Neuron (in vitro differentiated cells): ENCODE measurements around the gene GLIS1.

Source experiments
- H2AFZ ChIP-seq: one replicate; pipeline ENCODE4 v1.6.1; 2013; ENCODE audit warnings: low read depth, mild to moderate bottlenecking, inconsistent platforms, low read length, moderate library complexity
- H3K27me3 ChIP-seq: one replicate; pipeline ENCODE4 v1.6.1; 2013; ENCODE audit warnings: low read length; ENCODE audit not compliant: insufficient read depth
- H3K36me3 ChIP-seq: one replicate; pipeline ENCODE4 v1.6.1; 2013; ENCODE audit warnings: low read length; ENCODE audit not compliant: insufficient read depth
- H3K4me1 ChIP-seq: one replicate; pipeline ENCODE4 v1.6.1; 2013; ENCODE audit warnings: low read length; ENCODE audit not compliant: insufficient read depth
- H3K4me3 ChIP-seq: 2 replicates; pipeline ENCODE4 v1.5.1; 2013; ENCODE audit warnings: mild to moderate bottlenecking, low read length, moderate library complexity
- H3K9me3 ChIP-seq: one replicate; pipeline ENCODE4 v1.6.1; 2013; ENCODE audit warnings: low read length

The GLIS1 gene

DNA sequence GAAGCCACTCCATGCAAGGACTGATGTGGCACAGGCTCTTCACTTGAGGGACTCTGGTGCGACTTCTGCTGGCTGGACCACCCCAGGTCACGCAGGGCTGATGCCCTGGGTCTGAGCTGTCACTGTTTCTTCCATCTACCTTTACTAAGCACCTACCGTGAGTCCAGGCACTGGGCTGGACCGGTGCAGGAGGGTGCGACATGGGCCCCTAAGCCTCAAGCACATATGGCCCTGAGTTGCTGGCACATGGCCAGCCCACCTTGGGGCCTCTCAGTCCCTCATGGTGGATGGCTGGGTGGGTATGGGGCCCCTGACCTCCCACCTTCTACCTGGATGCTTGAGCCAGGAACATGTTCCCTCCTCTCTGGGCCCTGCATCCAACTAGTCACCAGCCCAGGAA is 203.7 kb downstream of the GLIS1 start:
- Histone ChIP-seq H3K36me3 (no peaks in the 10 kb centered on the region), H3K9me3 (no peaks in the 10 kb centered on the region), H3K4me1 (no peaks in the 10 kb centered on the region), H3K27me3 (peaks cover 32% of the 10 kb centered on the region), H2AFZ (no peak overlapping the region), H3K4me3 (no peak overlapping the region)

DNA sequence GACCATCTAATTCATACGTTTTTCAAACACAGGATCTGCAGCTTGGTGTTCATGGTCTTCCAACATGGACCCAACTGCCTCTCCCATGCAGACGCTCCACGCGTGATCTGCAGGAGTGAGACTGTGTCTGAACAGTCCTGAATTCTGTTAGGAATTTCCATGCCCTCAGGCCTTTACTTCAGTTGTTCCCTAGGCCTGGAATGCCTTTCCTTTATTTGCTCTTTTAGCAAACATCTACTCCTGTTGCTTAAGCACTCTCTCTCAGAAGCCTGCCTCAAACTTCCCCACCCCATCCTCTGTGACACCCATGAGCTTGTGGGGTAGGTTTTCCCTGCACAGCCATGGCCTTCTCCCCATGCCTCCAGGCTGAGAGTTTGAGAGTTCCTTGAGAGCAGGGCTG is 206.1 kb downstream of the GLIS1 start:
- Histone ChIP-seq H3K4me1 (no peaks in the 10 kb centered on the region), H3K27me3 (peaks cover 34% of the 10 kb centered on the region), H2AFZ (no peak overlapping the region), H3K9me3 (no peaks in the 10 kb centered on the region), H3K36me3 (no peaks in the 10 kb centered on the region), H3K4me3 (no peak overlapping the region)

DNA sequence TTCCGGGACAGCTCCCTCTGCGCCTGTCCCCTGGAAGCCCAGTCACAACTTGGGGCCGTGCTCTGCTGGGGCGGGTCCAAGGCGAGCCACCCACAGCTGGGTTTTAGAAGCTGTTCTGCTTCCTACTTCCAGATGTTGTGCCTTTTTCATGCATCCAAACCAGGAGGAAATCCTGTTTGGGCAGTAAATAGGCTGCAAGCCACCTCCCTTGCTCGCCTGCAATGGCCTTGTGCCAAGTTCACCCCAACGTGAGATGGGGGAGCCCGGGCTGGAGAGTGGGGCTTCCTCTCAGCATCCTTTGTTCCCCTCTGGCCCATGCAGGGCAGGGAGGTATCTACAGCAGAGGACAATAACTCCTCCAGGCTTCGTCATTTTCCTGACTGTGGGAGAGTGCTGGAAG is 206.6 kb downstream of the GLIS1 start:
- H3K27me3 ChIP-seq = peaks cover 31% of the 10 kb centered on the region
- no peak overlapping the region for H3K4me3 ChIP-seq
- no peaks in the 10 kb centered on the region for H3K9me3 ChIP-seq
- no peaks in the 10 kb centered on the region for H3K4me1 ChIP-seq
- H2AFZ ChIP-seq = no peak overlapping the region
- H3K36me3 ChIP-seq = no peaks in the 10 kb centered on the region

DNA sequence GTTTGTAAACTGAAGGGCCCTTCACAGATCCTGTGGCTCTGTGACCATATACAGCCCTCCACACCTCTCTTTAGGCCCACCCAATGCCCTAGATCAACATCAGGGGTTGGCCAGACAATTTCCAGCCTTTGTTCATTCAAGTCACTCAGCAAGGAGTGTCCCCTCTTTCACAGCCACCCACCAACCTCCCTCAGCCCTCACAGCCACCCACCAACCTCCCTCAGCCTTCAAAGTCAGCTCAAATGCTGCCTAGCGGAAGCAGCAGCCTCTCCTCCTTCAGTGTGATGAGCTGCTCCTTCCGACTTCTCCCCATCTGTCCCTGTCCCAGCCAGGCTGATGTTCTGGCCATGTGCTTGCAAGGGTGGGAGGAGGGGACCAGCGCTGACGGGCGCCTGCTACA is 208.4 kb downstream of the GLIS1 start:
- no peaks in the 10 kb centered on the region for H3K36me3 ChIP-seq
- H3K27me3 ChIP-seq = peaks cover 21% of the 10 kb centered on the region
- H2AFZ ChIP-seq = no peak overlapping the region
- H3K4me3 ChIP-seq = no peak overlapping the region
- H3K4me1 ChIP-seq = no peaks in the 10 kb centered on the region
- no peaks in the 10 kb centered on the region for H3K9me3 ChIP-seq

DNA sequence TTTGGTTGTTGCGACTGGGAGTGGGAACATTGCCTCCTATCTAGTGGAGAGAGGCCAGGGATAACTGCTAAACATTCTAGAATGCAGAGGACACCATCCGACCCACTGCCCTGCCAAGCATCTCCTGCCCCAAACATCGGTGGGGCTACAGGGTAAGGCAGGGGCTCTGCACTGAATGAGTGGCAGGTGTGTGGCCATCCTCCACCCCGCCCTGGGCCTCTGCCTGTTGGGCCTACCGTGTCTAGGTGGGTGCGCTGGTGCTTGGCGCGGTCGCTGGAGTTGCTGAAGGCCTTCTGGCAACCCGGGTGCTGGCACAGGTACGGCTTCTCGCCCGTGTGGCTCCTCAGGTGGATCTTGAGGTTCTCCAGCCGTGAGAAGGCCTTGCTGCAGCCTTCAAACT is 209.4 kb downstream of the GLIS1 start:
- Histone ChIP-seq H3K4me3 (no peak overlapping the region), H3K27me3 (peaks cover 19% of the 10 kb centered on the region), H3K4me1 (no peaks in the 10 kb centered on the region), H3K9me3 (no peaks in the 10 kb centered on the region), H3K36me3 (no peaks in the 10 kb centered on the region), H2AFZ (no peak overlapping the region)

DNA sequence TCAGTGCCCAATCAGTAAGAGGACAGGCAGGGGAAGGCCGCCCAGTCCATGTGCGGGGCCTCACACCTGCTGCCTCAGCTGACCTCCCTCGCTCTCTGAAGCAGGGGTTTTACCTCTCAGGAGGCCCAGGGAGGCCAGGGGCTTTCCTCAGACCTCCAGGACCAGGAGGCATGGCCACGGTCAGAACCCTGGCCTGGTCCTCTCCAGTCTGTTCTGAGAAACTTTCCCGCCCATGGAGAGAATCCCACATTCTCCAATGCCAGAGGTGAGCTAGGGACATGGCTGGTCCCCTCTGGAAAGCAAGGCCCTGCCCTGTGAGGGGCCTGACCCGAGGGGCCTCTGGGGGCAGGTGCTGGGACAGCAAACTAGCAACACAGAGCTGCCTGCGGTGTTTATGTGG is 211.6 kb downstream of the GLIS1 start:
- Histone ChIP-seq H2AFZ (no peak overlapping the region), H3K36me3 (no peaks in the 10 kb centered on the region)

DNA sequence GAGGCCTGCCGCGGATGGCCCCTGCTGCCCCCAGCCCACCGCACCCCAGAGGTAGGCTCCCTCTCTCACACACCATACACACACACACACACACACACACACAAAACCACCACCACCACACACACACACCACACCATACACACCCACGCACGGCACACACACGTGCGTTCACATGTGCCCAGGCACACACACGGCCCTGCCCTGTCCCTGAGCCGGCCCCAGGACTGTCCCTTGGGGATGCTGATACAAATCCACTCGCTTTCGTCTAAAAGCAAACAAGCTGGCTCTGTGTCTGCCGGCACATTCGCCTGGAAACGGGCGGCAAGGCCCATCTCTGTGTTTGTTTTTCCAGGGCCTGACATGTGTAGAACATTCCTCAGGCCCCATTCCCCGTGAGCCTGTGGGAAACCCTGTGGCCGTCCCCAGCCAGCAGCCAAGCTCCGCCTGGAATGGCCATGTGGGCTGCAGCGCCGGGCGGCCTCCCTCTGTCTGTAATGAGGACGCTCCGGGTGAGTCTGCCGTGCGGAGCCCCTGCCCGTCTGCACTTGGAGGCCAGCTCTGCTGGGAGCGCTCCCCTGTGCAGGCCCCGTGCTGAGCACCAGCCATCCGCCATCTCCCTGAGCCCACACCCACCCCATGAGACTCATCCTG is 212.4 kb downstream of the GLIS1 start:
- Histone ChIP-seq H3K4me3 (no peak overlapping the region), H3K4me1 (no peaks in the 10 kb centered on the region), H2AFZ (no peak overlapping the region), H3K36me3 (no peaks in the 10 kb centered on the region), H3K9me3 (no peaks in the 10 kb centered on the region), H3K27me3 (peaks cover 10% of the 10 kb centered on the region)

More for the DNA sequence above, 211.6 kb downstream of the GLIS1 start:
- Histone ChIP-seq H3K9me3 (no peaks in the 10 kb centered on the region), H3K27me3 (peaks cover 11% of the 10 kb centered on the region), H3K4me3 (no peak overlapping the region), H3K4me1 (no peaks in the 10 kb centered on the region)

DNA sequence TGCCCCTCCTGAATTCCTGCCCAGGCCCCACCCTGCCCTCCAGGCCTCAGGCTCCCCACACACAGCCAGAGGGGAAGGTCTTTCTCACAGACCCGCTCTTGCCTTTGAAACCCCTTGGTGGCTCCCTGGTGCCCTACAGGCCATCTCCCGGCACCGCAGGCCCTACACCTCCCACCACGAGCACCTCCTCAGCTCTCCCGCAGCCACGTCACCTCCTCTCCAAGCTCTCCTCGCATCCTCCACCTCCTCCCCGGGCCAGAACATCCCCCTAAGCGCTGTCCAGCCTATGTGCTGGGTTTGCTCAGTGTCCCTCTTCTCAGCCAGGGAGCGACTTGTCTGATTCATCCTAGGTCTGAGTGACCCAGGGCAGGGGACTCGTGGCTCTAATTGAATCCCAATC is 213.4 kb downstream of the GLIS1 start:
- no peaks in the 10 kb centered on the region for H3K36me3 ChIP-seq
- H2AFZ ChIP-seq = no peak overlapping the region
- no peak overlapping the region for H3K4me3 ChIP-seq
- H3K4me1 ChIP-seq = no peaks in the 10 kb centered on the region
- H3K27me3 ChIP-seq = peaks cover 10% of the 10 kb centered on the region
- H3K9me3 ChIP-seq = no peaks in the 10 kb centered on the region

DNA sequence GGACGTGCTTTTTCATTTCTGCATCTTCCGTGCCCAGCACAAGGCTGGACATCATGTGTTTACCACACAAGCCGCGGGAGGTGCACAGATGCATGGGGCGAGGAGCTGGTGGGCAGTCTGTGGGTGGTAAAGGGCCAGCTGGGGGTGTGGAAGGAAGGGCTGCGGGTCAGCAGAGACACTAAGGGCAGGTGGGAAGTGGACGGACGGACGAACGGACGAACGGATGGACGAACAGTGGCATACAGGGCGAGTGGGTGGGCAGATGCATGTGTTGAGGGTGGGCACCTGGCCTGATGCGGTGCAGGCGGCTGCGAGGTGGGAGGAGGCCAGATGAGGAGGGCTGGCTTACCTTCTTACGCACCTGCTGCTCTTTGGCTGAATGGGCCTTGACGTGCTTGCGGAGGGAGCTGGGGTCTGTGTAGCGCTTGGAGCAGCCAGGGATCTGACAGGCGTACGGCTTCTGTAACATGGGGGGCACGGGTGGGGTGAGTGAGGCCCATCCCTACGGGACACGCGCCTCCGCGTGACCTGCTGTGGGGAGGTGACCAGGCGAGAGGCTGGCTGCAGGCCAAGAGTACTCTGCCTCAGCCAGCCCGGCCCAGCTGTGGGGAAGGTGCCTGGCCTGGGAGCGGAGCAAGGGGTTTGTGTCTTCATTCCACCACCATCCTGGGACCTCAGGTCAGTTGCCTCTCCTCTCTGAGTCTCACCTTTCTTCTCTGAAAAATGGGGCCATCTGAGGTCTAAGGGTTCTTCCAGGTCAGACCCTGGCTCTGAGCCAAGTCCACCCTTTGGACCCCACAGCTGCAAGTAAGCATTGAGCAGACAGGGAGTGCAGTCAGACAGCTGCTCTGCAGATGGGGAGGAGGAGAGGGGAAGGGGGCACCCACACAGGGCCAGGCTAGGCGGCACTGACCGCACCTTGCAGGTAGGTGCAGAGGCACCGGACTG is 214.3 kb downstream of the GLIS1 start:
- H3K4me1 ChIP-seq = no peaks in the 10 kb centered on the region
- no peak overlapping the region for H3K4me3 ChIP-seq
- no peak overlapping the region for H2AFZ ChIP-seq
- H3K36me3 ChIP-seq = no peaks in the 10 kb centered on the region
- H3K27me3 ChIP-seq = peaks cover 6% of the 10 kb centered on the region
- H3K9me3 ChIP-seq = no peaks in the 10 kb centered on the region

DNA sequence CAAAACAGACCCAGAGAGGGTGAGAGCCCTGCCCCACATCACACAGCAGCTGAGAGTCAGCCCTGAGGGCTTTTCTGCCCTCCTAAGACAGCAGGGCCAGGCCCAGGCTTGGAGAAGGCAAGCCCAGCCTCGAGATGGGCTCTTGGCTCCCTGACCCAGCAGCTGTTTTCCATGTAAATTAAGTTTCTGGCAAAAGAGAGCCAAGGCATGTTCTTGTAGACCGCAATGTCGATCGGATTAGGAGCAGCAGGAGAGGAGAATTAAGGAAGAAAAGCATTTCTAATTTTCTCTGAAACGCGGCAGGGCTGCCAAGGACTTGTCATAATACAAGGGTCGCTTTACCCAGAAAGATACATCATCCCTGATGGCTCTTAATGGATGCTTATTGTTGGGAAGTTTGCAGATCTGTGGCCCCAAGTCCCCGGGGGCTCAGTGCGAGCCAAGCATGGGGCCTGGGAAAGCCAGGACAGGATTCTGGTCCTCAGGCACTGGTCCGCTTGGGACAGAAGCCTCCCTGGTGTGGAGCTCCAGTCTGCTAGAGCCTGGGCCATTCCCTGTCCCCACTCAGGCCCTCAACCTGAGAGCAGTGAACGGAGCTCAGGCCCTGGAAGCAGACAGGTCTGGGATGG is 216.9 kb downstream of the GLIS1 start:
- Histone ChIP-seq H3K36me3 (no peaks in the 10 kb centered on the region), H2AFZ (no peak overlapping the region), H3K27me3 (peaks cover 3% of the 10 kb centered on the region), H3K4me1 (no peaks in the 10 kb centered on the region), H3K4me3 (no peak overlapping the region), H3K9me3 (no peaks in the 10 kb centered on the region)

DNA sequence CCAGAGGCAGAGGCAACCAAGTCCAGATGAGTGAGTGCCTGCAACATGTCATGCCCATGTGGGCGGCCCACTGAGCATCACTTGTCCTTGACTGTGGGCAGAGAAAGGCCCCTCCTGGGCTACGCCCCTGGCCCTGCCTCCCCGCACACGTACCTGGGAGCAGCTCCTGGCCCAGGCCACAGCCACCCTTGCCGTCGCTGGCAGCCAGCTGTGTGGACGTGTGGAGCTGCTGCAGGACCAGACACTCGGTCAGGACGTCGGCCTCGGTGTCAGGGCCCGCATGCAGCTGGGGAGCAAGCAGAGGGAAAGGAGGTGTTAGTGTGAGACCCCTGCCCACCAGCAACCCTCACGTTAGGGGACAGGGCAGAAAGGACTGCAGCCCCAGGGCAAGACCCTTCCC is 218.5 kb downstream of the GLIS1 start:
- Histone ChIP-seq H3K36me3 (no peaks in the 10 kb centered on the region), H3K4me1 (no peaks in the 10 kb centered on the region), H2AFZ (no peak overlapping the region), H3K4me3 (no peak overlapping the region), H3K27me3 (peaks cover 3% of the 10 kb centered on the region), H3K9me3 (no peaks in the 10 kb centered on the region)

DNA sequence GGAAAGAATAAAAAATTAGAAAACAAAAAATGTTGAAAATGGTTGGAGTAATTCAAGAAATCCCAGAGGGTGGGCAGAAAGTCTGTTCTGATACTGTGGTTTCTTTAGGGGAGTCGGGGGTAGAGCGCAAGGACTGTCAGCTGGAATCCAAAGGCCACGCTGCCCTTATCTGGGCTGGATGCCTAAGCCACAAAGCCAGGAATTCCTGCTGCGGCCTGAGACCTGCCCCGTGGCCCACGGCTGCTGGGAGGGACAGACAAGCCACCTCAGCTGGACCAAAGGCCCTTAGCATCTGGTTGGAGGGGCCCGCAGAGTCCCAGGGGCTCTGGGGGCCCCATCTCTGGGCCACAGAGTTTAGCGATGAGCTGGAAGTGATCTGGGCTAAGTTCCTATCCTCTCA is 219.5 kb downstream of the GLIS1 start:
- Histone ChIP-seq H2AFZ (no peak overlapping the region), H3K27me3 (peaks cover 3% of the 10 kb centered on the region), H3K4me3 (no peak overlapping the region), H3K4me1 (no peaks in the 10 kb centered on the region), H3K9me3 (no peaks in the 10 kb centered on the region), H3K36me3 (no peaks in the 10 kb centered on the region)

DNA sequence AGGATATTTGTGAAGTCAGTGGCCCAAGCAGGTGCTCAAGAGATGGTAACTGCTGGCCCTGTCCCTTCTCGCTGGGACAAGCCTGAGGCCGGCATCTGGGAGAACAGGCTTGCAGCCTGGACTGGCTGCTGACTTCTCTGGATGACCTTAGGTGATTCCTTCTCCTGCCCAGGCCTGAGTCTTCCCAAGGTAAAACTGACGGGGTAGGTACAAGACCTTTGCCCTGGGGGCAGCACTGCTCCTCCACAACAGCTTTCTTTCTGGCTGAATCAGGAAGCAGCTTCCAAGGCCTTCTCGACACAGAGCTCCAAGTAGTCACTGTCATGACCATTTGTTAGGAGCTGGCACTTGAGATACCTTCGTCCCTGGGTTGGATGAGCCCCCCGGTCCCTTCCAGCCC is 220.2 kb downstream of the GLIS1 start:
- H3K4me3 ChIP-seq = no peak overlapping the region
- H3K36me3 ChIP-seq = no peaks in the 10 kb centered on the region
- no peak overlapping the region for H2AFZ ChIP-seq

More for the DNA sequence above, 220.2 kb downstream of the GLIS1 start:
- no peaks in the 10 kb centered on the region for H3K9me3 ChIP-seq
- H3K27me3 ChIP-seq = peaks cover 3% of the 10 kb centered on the region
- no peaks in the 10 kb centered on the region for H3K4me1 ChIP-seq
